ENCODE data around the gene POM121C. TPM values are rescaled to one million over a fixed set of nuclear protein-coding genes. Genes with fewer than 3 reads are reported as not detected.
"Not testable (repeated sequence)": the region's sequence is repeated elsewhere in the genome, so short reads cannot be mapped to it uniquely, and the experiment has no call there.

Gene POM121C
- total RNA-seq (16.3 TPM), polyA plus RNA-seq (21.6 TPM)

- H3K4me1 ChIP-seq (ENCODE audit: insufficient read depth); H3K36me3 ChIP-seq (ENCODE audit: insufficient read depth): not testable (repeated sequence)
- Histone ChIP-seq H3K27ac (ENCODE audit: low read depth) (peak within 1 kb of the TSS; percentile 62), H3K4me3 (ENCODE audit: low read depth, low read length) (peak within 1 kb of the TSS; percentile 47)
- under 1% methylated on average over 49 of the region's 49 CpGs for WGBS
- peak; percentile 81 for DNase-seq (ENCODE audit: extremely low spot score)
These were observed at the start of gene POM121C for GRCh38 chr7:75485979-75486643. POM121C (minus strand) TSS chr7:75486299; CDS start chr7:75441496, 44,803 bp downstream.

- WGBS: 54% methylated on average over 8 of the region's 8 CpGs
- no peak for DNase-seq (ENCODE audit: extremely low spot score)
- peaks cover 3% of the 10 kb centered on the region for H3K36me3 ChIP-seq (ENCODE audit: insufficient read depth)
These were observed 48.7 kb upstream of the POM121C start for GRCh38 chr7:75534727-75535307.

DNA sequence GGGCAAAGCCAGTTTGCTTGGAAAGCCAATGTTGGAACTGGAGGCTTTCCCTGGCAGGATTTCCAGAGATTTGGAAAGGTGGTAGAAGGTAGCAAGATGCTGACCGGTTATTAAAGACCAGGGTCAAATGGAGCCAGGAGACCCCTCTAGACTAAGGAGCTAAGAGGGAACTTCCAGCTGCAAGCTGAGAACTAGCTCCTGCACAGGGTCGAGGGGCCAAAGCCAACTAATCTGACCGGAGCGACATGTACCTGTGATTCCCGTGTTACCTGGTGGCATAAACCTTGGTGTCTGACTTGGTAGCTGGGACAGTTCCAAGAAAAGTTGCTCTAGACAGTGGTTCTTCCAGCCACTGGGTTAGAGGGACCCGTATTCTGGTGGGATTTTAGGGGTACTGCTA lies 47.8 kb upstream of the POM121C start:
- Histone ChIP-seq H3K4me3 (ENCODE audit: low read depth, low read length) (no peak overlapping the region), H3K36me3 (ENCODE audit: insufficient read depth) (no peaks in the 10 kb centered on the region), H3K27ac (ENCODE audit: low read depth) (no peak overlapping the region), H3K4me1 (ENCODE audit: insufficient read depth) (no peaks in the 10 kb centered on the region)
- 94% methylated on average over 6 of the region's 6 CpGs for WGBS
- DNase-seq (ENCODE audit: extremely low spot score): no peak

More at GRCh38 chr7:75534727-75535307, 48.7 kb upstream of the POM121C start:
- Histone ChIP-seq H3K4me1 (ENCODE audit: insufficient read depth) (no peaks in the 10 kb centered on the region), H3K4me3 (ENCODE audit: low read depth, low read length) (no peak overlapping the region), H3K27ac (ENCODE audit: low read depth) (no peak overlapping the region)

GRCh38 chr7:75532639-75533038 lies 46.5 kb upstream of the POM121C start:
- 96% methylated on average over 4 of the region's 4 CpGs for WGBS
- no peak overlapping the region for H3K27ac ChIP-seq (ENCODE audit: low read depth)
- DNase-seq (ENCODE audit: extremely low spot score): no peak
- no peaks in the 10 kb centered on the region for H3K36me3 ChIP-seq (ENCODE audit: insufficient read depth)
- H3K4me3 ChIP-seq (ENCODE audit: low read depth, low read length): no peak overlapping the region
- no peaks in the 10 kb centered on the region for H3K4me1 ChIP-seq (ENCODE audit: insufficient read depth)

DNA sequence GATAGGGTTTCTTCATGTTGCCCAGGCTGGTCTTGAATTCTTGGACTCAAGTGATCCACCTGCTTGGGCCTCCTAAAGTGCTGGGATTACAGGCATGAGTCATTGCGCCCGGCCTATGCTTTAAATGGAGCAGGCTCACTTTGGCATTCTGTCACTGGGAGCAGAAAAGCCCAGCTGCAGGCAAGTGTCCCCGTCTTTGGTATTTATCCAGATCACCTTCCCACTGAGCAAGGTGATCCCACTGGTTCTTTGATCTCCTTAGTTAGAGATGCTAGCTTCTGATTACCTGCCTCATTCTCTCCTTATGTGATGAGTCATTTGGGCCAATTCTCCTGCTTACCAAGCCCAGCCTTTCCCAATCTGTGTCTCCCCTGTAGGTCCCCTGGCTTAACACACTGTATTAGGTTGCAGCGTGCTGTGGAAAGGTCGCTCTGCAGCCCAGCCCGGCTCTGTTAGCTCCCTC lies 45.3 kb upstream of the POM121C start:
- no peaks in the 10 kb centered on the region for H3K36me3 ChIP-seq (ENCODE audit: insufficient read depth)
- WGBS: 49% methylated on average over 6 of the region's 6 CpGs
- H3K27ac ChIP-seq (ENCODE audit: low read depth): no peak overlapping the region
- H3K4me1 ChIP-seq (ENCODE audit: insufficient read depth): peaks cover 2% of the 10 kb centered on the region
- H3K4me3 ChIP-seq (ENCODE audit: low read depth, low read length): no peak overlapping the region
- no peak for DNase-seq (ENCODE audit: extremely low spot score)

DNA sequence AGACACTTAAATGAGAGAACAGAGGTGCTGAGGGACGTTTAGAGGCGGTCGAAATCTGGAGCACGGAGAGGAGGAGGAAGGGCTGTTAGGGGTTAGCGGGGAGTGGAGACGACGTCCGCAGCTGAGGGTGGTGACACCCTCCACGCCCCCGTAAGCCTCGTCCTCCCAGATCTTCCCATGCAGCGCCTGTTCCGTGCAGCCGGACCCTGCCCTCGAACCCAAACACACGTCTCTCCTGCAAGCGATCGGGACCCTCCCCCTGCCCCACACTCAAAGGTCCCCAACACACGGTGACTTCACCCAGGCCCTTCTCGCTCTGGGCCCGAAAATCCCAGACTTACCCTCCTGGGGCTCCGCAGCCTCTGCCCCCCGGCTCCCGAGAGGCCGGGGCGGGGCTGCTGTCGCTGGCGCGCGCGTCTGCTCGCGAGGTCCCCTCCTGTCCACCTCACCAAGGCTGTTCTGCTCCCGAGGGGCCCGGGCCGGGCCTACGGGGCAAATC lies 41.2 kb upstream of the POM121C start:
- DNase-seq (ENCODE audit: extremely low spot score); H3K36me3 ChIP-seq (ENCODE audit: insufficient read depth); H3K4me1 ChIP-seq (ENCODE audit: insufficient read depth): not testable (repeated sequence)
- peak overlapping the region; percentile 95 for H3K4me3 ChIP-seq (ENCODE audit: low read depth, low read length)
- H3K27ac ChIP-seq (ENCODE audit: low read depth): peak overlapping the region; percentile 91
- WGBS: under 1% methylated on average over 37 of the region's 37 CpGs

GRCh38 chr7:75521727-75522126 lies 35.6 kb upstream of the POM121C start:
- H3K4me1 ChIP-seq (ENCODE audit: insufficient read depth); DNase-seq (ENCODE audit: extremely low spot score); H3K27ac ChIP-seq (ENCODE audit: low read depth); H3K36me3 ChIP-seq (ENCODE audit: insufficient read depth); H3K4me3 ChIP-seq (ENCODE audit: low read depth, low read length): not testable (repeated sequence)

DNA sequence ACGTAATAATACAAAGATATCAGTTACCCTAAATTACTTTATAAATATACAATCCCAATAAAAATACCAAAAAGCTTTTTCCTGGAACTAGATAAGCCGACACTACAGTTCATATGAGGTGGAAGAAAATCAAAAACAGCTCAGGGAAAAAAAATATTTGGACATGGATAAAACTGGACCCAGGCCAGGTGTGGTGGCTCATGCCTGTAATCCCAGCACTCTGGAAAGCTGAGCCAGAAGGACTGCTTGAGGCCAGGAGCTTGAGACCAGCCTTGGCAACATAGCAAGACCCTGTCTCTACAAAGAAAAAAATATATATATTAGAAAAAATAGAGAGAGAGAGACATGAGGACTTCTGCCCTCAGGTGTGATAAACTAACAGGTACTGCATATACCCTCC lies 32.7 kb upstream of the POM121C start:
- H3K4me1 ChIP-seq (ENCODE audit: insufficient read depth); H3K4me3 ChIP-seq (ENCODE audit: low read depth, low read length); H3K36me3 ChIP-seq (ENCODE audit: insufficient read depth); H3K27ac ChIP-seq (ENCODE audit: low read depth); DNase-seq (ENCODE audit: extremely low spot score): not testable (repeated sequence)
- 31% methylated on average over 2 of the region's 2 CpGs for WGBS

- not testable (repeated sequence) for H3K27ac ChIP-seq (ENCODE audit: low read depth); H3K4me1 ChIP-seq (ENCODE audit: insufficient read depth); H3K4me3 ChIP-seq (ENCODE audit: low read depth, low read length); H3K36me3 ChIP-seq (ENCODE audit: insufficient read depth); DNase-seq (ENCODE audit: extremely low spot score)
- 96% methylated on average over 2 of the region's 4 CpGs for WGBS
These were observed 22.9 kb upstream of the POM121C start for GRCh38 chr7:75509033-75509432.

DNA sequence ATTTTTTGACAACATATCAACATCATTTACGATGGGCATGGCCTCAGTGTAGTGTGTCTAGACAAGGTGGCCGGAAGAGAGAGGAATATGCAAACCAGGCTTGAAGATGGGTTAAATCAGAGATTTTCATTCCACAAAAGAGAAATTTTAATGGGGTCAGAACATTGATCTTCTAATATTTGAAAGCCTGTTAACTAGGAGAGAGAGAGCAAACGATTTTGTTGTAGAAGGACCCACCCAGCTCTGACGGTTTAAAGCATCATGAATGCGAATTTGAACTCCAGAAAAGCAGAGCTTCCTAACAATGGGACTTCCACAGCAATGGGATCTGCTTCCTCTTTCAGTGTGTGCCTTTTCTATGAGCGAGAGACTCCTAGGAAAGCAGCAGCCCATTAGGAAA lies 5.9 kb upstream of the POM121C start, which contains the start of gene SPDYE5:
TSS of gene SPDYE5 (plus strand) at position 301 of the 400 bp plus-strand sequence. CDS start 1,728 bp downstream, outside the sequence.
- not testable (repeated sequence) for H3K4me3 ChIP-seq (ENCODE audit: low read depth, low read length); DNase-seq (ENCODE audit: extremely low spot score); H3K27ac ChIP-seq (ENCODE audit: low read depth); H3K4me1 ChIP-seq (ENCODE audit: insufficient read depth); H3K36me3 ChIP-seq (ENCODE audit: insufficient read depth)
- 74% methylated on average over 5 of the region's 6 CpGs for WGBS

DNA sequence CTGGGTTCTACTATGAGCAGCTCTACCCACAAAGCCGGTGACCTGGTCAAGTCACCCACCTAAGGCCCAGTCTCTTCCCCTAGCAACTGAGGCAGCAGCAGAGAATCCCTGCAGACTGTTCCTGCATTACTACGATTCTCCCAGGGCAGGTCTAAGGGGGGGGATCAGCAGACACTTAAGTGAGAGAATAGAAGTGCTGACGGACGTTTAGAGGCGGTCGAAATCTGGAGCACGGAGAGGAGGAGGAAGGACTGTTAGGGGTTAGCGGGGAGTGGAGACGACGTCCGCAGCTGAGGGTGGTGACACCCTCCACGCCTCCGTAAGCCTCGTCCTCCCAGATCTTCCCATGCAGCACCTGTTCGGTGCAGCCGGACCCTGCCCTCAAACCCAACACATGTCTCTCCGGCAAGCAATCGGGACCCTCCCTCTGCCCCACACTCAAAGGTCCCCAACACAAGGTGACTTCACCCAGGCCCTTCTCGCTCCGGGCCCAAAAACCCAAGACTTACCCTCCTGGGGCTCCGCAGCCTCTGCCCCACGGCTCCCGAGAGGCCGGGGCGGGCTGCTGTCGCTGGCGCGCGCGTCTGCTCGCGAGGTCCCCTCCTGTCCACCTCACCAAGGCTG lies 632 bp downstream of the POM121C start:
- not testable (repeated sequence) for H3K27ac ChIP-seq (ENCODE audit: low read depth); H3K36me3 ChIP-seq (ENCODE audit: insufficient read depth); DNase-seq (ENCODE audit: extremely low spot score); H3K4me1 ChIP-seq (ENCODE audit: insufficient read depth)
- peak overlapping the region; percentile 47 for H3K4me3 ChIP-seq (ENCODE audit: low read depth, low read length)
- WGBS: 2% methylated on average over 31 of the region's 32 CpGs

GRCh38 chr7:75480313-75480712 lies 5.8 kb downstream of the POM121C start:
- not testable (repeated sequence) for DNase-seq (ENCODE audit: extremely low spot score); H3K27ac ChIP-seq (ENCODE audit: low read depth); H3K4me1 ChIP-seq (ENCODE audit: insufficient read depth); H3K36me3 ChIP-seq (ENCODE audit: insufficient read depth); H3K4me3 ChIP-seq (ENCODE audit: low read depth, low read length)

- H3K36me3 ChIP-seq (ENCODE audit: insufficient read depth); H3K4me3 ChIP-seq (ENCODE audit: low read depth, low read length); H3K4me1 ChIP-seq (ENCODE audit: insufficient read depth); DNase-seq (ENCODE audit: extremely low spot score); H3K27ac ChIP-seq (ENCODE audit: low read depth): not testable (repeated sequence)
These were observed 8.6 kb downstream of the POM121C start for GRCh38 chr7:75477457-75477856.

GRCh38 chr7:75470166-75470565 lies 15.9 kb downstream of the POM121C start:
- H3K27ac ChIP-seq (ENCODE audit: low read depth); H3K4me1 ChIP-seq (ENCODE audit: insufficient read depth); H3K4me3 ChIP-seq (ENCODE audit: low read depth, low read length); H3K36me3 ChIP-seq (ENCODE audit: insufficient read depth); DNase-seq (ENCODE audit: extremely low spot score): not testable (repeated sequence)
- WGBS: 94% methylated on average over 3 of the region's 4 CpGs

Data from urinary bladder (tissue), 4 donors.